Right renal pelvis (tissue), 4 donors: ENCODE measurements around the gene NOXA1. TPM values are rescaled to one million over a fixed set of nuclear protein-coding genes. Genes with fewer than 3 reads are reported as not detected.

ENCODE experiments used
- DNase-seq, 4 donors: peaks; one replicate each; pipeline ENCODE4 v3.0.0-alpha.2; 2013; ENCODE audit warnings: low read depth in 4 of 4, low spot score in 3 of 4, missing footprints in 1 of 4
- polyA plus RNA-seq, 4 donors: library from polyadenylated mRNA; unstranded; fragments of 120-200 nt; gene quantifications; one replicate each; pipeline ENCODE4 v1.2.1, GENCODE V29; 2013; ENCODE audit not compliant: insufficient read length in 4 of 4

The NOXA1 gene
- polyA plus RNA-seq, 4 donors: 5.7 to 10.1 (median 6.2) TPM

DNA sequence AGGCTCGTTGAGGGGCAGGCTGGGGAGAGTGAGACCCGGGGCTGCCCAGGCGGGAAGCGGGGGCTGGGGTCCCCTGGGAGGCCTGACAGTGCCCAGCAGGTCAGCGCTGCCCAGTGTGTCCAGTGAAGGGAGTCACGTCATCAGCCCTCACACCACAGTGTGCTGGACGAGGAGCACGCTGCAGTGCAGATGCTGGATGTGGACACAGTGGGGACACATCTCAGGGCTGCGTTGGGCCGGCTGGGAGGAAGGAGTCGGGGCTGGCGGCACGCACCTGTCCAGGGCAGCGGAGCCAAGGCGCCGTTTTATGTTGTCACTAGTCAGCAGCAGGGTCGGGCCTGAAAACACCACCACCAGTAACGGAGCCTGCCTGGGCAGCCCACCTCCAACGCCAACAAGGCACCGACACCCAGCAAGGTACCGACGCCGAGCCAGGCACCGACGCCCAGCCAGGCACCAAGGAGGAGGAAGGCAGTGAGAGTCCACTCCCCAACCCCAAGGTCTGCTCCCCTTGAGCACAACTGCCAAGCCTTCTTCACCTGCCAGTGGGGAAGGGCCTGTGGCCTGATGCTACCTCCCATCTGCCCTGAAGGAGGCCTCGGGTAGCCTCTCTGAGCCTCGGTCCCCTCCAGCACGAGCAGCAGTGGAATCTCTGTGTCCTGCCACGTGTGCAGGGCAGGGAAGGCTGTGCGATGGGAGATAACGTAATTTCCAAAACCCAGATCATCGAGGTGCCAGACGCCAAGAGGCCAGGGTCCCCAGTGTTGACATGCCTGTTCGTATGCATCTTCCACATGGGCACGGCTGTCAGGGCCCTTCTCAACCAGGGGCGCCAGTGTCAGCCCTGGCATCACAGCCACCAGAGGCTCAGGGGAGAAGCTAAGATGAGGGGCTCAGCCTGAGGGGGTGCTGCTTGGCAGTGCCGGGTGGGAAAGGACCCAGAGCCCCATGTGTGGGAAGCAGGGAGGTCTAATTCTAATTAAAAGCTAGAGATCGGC is 57.8 kb downstream of the NOXA1 start:
- no peak for DNase-seq

DNA sequence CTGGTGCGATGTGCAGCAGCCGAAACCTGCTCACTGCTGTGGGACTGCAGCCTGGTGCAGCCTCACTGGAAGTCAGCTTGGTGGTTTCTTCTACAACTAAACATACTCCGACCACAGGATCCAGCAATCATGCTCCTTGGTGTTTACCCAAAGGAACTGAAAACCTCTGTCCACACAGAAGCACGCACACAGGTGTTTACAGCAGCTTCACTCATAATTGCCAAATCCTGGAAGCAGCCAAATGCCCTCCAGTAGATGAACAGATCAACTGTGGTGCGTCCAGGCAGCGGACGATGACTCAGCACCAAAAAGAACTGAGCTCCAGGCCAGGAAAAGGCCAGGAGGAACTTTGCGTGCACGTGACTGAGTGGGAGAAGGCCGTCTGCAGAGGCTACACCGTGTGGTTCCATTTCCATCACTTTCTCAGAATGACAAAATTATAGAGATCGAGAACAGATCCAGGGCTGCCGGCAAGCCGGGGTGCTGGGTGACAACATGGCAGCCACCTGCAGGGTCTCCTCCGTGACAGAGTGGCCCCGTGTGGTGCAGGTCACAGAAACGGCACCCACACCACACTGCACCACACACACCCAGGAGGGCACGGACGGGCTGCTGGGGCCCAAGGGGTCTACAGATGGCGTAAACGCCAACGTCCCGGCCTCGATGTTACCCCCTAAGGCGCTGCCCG is 59.0 kb downstream of the NOXA1 start:
- DNase-seq: no peak

Other genes starting within 250 kb of the NOXA1 start
- gene ANAPC2, start 234.8 kb upstream of the NOXA1 start, polyA plus RNA-seq: 10 to 100 TPM; 37.1 to 50.4 (median 40.9) TPM
- 10 to 100 TPM; 42.7 to 70.4 (median 47.7) TPM for gene SSNA1, start 234.7 kb upstream of the NOXA1 start, polyA plus RNA-seq
- 10 to 100 TPM; 12.9 to 18.6 (median 14.1) TPM for gene TPRN, start 222.7 kb upstream of the NOXA1 start, polyA plus RNA-seq
- 10 to 100 TPM; 44.6 to 49.8 (median 47.4) TPM for gene TMEM203, start 217.7 kb upstream of the NOXA1 start, polyA plus RNA-seq
- gene NDOR1, start 217.7 kb upstream of the NOXA1 start, polyA plus RNA-seq: 10 to 100 TPM; 10.0 to 16.0 (median 10.9) TPM
- 10 to 100 TPM in 2 of 4 donors, 1 to 10 TPM in 2; 7.9 to 16.3 (median 10.1) TPM for gene RNF208, start 201.2 kb upstream of the NOXA1 start, polyA plus RNA-seq
- gene CYSRT1, start 198.2 kb upstream of the NOXA1 start, polyA plus RNA-seq: 10 to 100 TPM in 2 of 4 donors, 1 to 10 TPM in 2; 4.9 to 14.2 (median 10.8) TPM
- 10 to 100 TPM in 1 of 4 donors, 1 to 10 TPM in 3; 5.1 to 14.5 (median 9.7) TPM for gene RNF224, start 195.9 kb upstream of the NOXA1 start, polyA plus RNA-seq
- 10 to 100 TPM in 1 of 4 donors, 1 to 10 TPM in 3; 4.7 to 11.9 (median 7.3) TPM for gene SLC34A3, start 192.5 kb upstream of the NOXA1 start, polyA plus RNA-seq
- gene TUBB4B, start 182.1 kb upstream of the NOXA1 start, polyA plus RNA-seq: 100 to 1,000 TPM; 343 to 454 (median 348) TPM
- gene STPG3, start 172.1 kb upstream of the NOXA1 start, polyA plus RNA-seq: 1 to 10 TPM; 1.7 to 2.3 (median 1.8) TPM
- 10 to 100 TPM; 46.6 to 69.7 (median 51.2) TPM for gene NELFB, start 168.1 kb upstream of the NOXA1 start, polyA plus RNA-seq
- gene TOR4A, start 145.7 kb upstream of the NOXA1 start, polyA plus RNA-seq: 1 to 10 TPM; 3.6 to 10.0 (median 4.9) TPM
- 10 to 100 TPM in 1 of 4 donors, 1 to 10 TPM in 3; 6.6 to 10.1 (median 6.7) TPM for gene NRARP, start 121.1 kb upstream of the NOXA1 start, polyA plus RNA-seq
- 10 to 100 TPM; 12.5 to 19.3 (median 13.8) TPM for gene EXD3, start 231 bp upstream of the NOXA1 start, polyA plus RNA-seq
- under 1 TPM; 0.52 to 0.59 (median 0.56) TPM for gene ENTPD8, start 18.0 kb downstream of the NOXA1 start, polyA plus RNA-seq
- 10 to 100 TPM; 45.5 to 49.6 (median 45.8) TPM for gene NSMF, start 35.9 kb downstream of the NOXA1 start, polyA plus RNA-seq
- gene PNPLA7, start 127.0 kb downstream of the NOXA1 start, polyA plus RNA-seq: 1 to 10 TPM; 1.6 to 2.7 (median 2.2) TPM
- gene MRPL41, start 128.5 kb downstream of the NOXA1 start, polyA plus RNA-seq: 10 to 100 TPM; 15.5 to 30.0 (median 17.1) TPM
- 10 to 100 TPM; 35.4 to 48.2 (median 45.3) TPM for gene DPH7, start 155.5 kb downstream of the NOXA1 start, polyA plus RNA-seq
- 10 to 100 TPM; 20.3 to 26.3 (median 21.6) TPM for gene ZMYND19, start 167.1 kb downstream of the NOXA1 start, polyA plus RNA-seq
- 10 to 100 TPM; 27.9 to 37.7 (median 32.3) TPM for gene ARRDC1, start 182.3 kb downstream of the NOXA1 start, polyA plus RNA-seq
- gene EHMT1, start 195.6 kb downstream of the NOXA1 start, polyA plus RNA-seq: 10 to 100 TPM; 62.6 to 73.2 (median 71.3) TPM